Activated T-helper 2 cell treated with anti-CD3 and anti-CD28 coated beads, Interferon-gamma antibody, Interleukin-2, Interleukin-4, amounts not matched to agents 10 μg/mL and 5 μg/mL and 100 μg/mL, durations not matched to agents 14 hours and 24 hours and 36 hours (primary cell): ENCODE data around the gene ABHD12B. TPM values are rescaled to one million over a fixed set of nuclear protein-coding genes. Genes with fewer than 3 reads are reported as not detected.

Experiments
- DNase-seq: peaks from one replicate; pipeline ENCODE4 v3.0.0; 2021; ENCODE audit warnings: low spot score
- H3K27ac Mint-ChIP-seq: one replicate; pipeline ENCODE4 v1.8.0; 2021; ENCODE audit warnings: mixed read lengths
- H3K27me3 Mint-ChIP-seq: one replicate; pipeline ENCODE4 v1.8.0; 2021; ENCODE audit warnings: low read depth, mixed read lengths
- H3K36me3 Mint-ChIP-seq: one replicate; pipeline ENCODE4 v1.8.0; 2021; ENCODE audit warnings: low read depth, mixed read lengths
- H3K4me1 Mint-ChIP-seq: one replicate; pipeline ENCODE4 v1.8.0; 2021; ENCODE audit warnings: low read depth, mixed read lengths
- H3K4me3 Mint-ChIP-seq: one replicate; pipeline ENCODE4 v1.8.0; 2021; ENCODE audit warnings: low read depth, mild to moderate bottlenecking, moderate library complexity, mixed read lengths
- H3K9me3 Mint-ChIP-seq: one replicate; pipeline ENCODE4 v1.8.0; 2021; ENCODE audit warnings: mixed read lengths
- intact Hi-C: fragments of 100-400 bp; cut with micrococcal nuclease; formaldehyde crosslinking; loops from one replicate; pipeline ENCODE4 v1.15.1; 2023
- total RNA-seq: library from RNA; stranded (reverse); gene quantifications from 2 replicates; pipeline ENCODE4 v1.2.3, GENCODE V29; 2022

Gene ABHD12B
- total RNA-seq = not detected in 2 replicates

- Mint-ChIP-seq H3K4me1 (peaks cover 25% of the 10 kb centered on the region), H3K9me3 (no peaks in the 10 kb centered on the region), H3K4me3 (no peak within 1 kb of the TSS), H3K27me3 (peaks cover 72% of the 10 kb centered on the region), H3K27ac (no peak within 1 kb of the TSS), H3K36me3 (no peaks in the 10 kb centered on the region)
- DNase-seq = no peak
- intact Hi-C loops = no loop called here
Observed at GRCh38 chr14:50871914-50872732, at the start of gene ABHD12B. Gene ABHD12B (plus strand): TSS chr14:50872053. CDS start chr14:50872175, 122 bp downstream.

DNA sequence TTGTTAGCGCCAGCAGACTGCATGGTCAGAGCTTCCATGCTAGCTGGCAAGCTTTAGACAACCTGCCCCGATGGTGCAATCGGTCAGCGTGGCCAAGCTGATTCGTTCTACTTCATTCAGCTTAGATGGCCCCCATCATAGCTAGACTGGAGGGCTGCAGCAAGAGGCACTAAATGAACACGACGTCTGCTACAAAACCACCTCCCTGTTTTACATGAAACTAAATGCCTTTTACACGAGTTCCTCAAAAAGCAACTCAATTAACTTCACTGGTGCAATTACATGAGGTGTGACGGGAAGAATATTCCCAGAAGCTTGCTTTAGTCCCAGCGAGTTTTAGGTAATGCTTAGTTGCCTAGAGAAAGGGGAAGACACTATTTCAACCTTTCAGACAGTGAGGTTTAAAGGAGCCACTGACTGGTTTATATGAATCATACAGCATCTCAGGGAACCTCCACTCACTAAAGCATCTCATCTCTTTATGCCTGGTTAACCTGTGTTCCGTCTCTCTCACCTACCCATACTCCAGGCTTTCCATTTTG, 49.3 kb upstream of the ABHD12B start:
- Mint-ChIP-seq H3K4me1 (peaks cover 68% of the 10 kb centered on the region), H3K9me3 (no peaks in the 10 kb centered on the region), H3K36me3 (peaks cover 46% of the 10 kb centered on the region), H3K27me3 (no peaks in the 10 kb centered on the region), H3K4me3 (peak overlapping the region; percentile 69), H3K27ac (peak overlapping the region; percentile 77)
- intact Hi-C loops = loop anchor here (1.0 to 5.0 kb wide), 3 partner anchors 8 to 95 kb away; no protein-coding TSS in a partner anchor
- DNase-seq = no peak

DNA sequence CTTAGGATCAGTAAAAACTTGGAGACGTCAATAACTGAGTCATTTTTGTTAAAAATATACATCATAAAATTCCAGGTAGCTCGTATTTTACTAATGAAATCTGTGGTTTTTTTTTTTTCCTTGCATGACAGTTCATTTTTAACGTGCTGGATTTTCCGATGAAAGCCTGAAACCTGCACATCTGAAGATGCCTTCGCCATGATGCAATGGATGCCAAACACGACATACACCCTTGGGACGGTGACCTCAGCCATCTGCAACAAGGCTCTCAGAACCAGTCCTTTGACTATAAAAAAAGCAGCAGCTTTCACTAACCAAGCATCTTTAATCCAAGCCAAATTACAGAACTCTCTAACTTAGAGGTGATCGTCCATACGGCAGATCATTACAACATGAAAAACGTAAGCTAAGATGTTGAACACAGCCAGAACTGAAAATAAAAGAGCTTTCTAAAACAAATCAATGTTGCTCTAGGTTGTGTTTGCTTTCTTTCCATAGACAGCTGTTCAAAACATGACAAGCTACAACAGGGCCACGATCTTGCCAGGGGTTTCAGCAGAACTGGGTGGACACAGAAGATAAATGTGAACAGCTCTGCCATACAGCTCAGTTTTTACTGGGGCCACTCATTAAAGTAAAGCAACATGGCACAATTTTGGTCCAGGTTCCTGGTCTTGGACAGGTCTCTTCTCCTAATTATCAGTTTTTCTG, 48.6 kb upstream of the ABHD12B start:
- intact Hi-C loops = loop anchor here (5.0 kb wide), 2 partner anchors 36 to 96 kb away; no protein-coding TSS in a partner anchor
- H3K4me1 Mint-ChIP-seq = peaks cover 68% of the 10 kb centered on the region
- H3K9me3 Mint-ChIP-seq = no peaks in the 10 kb centered on the region

GRCh38 chr14:50823762-50824636, 47.9 kb upstream of the ABHD12B start:
- H3K27me3 Mint-ChIP-seq = peaks cover 1% of the 10 kb centered on the region

More for the DNA sequence above, 48.6 kb upstream of the ABHD12B start:
- Mint-ChIP-seq H3K4me3 (peak overlapping the region; percentile 69), H3K36me3 (peaks cover 48% of the 10 kb centered on the region), H3K27me3 (no peaks in the 10 kb centered on the region), H3K27ac (peak overlapping the region; percentile 77)
- no peak for DNase-seq

DNA sequence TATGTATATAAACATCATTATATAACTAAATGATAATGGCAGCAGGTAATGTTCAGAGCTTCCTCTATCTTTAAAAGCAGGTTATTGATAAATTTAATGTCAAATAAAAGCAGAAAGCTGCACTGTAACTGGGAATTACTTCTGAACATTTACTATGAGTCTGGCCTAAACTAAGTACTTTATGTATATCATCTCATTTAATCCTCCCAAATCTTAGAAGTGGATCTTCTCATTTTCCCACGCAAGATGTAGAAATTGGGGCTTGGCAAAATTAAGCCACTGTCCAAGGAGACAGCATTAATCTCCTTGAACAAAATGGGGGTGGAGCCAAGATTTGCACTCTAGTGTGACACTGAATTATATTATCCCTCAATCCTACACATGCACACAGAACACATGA, 46.5 kb upstream of the ABHD12B start:
- Mint-ChIP-seq H3K27me3 (peaks cover 1% of the 10 kb centered on the region), H3K36me3 (peaks cover 49% of the 10 kb centered on the region), H3K27ac (no peak overlapping the region), H3K4me1 (peaks cover 72% of the 10 kb centered on the region), H3K4me3 (no peak overlapping the region), H3K9me3 (no peaks in the 10 kb centered on the region)
- DNase-seq = no peak
- intact Hi-C loops = no loop called here

More at GRCh38 chr14:50823762-50824636, 47.9 kb upstream of the ABHD12B start:
- H3K36me3 Mint-ChIP-seq = peaks cover 50% of the 10 kb centered on the region
- intact Hi-C loops = loop anchor here (5.0 kb wide), 2 partner anchors 37 to 97 kb away; no protein-coding TSS in a partner anchor
- peaks cover 72% of the 10 kb centered on the region for H3K4me1 Mint-ChIP-seq
- H3K27ac Mint-ChIP-seq = peak overlapping the region; percentile 77
- no peaks in the 10 kb centered on the region for H3K9me3 Mint-ChIP-seq
- H3K4me3 Mint-ChIP-seq = peak overlapping the region; percentile 69
- no peak for DNase-seq

- Mint-ChIP-seq H3K4me3 (no peak overlapping the region), H3K4me1 (peaks cover 61% of the 10 kb centered on the region), H3K27ac (no peak overlapping the region), H3K9me3 (no peaks in the 10 kb centered on the region), H3K36me3 (peaks cover 40% of the 10 kb centered on the region), H3K27me3 (peaks cover 3% of the 10 kb centered on the region)
- intact Hi-C loops = no loop called here
- DNase-seq = no peak
Observed at GRCh38 chr14:50826681-50827080, 45.2 kb upstream of the ABHD12B start.

DNA sequence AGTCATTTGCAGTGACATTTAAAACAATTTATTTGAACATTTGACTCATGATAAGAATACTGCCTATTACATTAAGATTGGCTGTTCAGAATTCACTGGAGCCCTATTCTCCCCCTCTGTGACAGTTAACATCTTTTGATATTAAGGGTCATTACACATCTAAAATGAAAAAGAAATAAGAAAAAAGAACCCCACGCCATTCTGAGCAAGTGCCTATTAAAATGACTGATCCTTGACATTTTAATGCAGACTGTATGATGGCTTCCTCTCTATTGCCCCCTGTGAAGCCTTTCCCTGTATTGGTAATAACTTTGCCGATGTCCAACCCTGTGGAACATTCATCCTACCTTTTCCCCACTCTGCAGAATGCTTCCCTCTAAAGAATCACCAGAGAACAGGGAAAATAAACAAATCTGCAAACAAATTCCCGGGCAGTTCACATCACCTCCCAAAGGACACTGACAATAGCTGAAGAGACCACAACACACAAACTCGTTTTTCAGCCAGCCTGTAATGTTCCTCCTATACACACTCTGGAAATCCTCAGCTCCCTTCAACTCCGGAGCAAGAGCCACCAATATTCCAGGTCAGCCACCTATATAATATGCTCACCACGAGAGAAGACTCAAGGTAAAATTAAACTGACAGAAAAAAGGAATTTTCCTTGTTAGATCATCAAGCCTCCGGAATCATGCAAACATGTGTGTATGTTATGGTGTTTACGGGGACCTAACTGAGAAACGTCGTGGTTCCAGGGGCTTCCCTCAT, 42.9 kb upstream of the ABHD12B start:
- H3K4me3 Mint-ChIP-seq = peak overlapping the region; percentile 90
- H3K27ac Mint-ChIP-seq = no peak overlapping the region
- H3K9me3 Mint-ChIP-seq = no peaks in the 10 kb centered on the region
- peaks cover 13% of the 10 kb centered on the region for H3K27me3 Mint-ChIP-seq
- intact Hi-C loops = no loop called here
- H3K36me3 Mint-ChIP-seq = peaks cover 37% of the 10 kb centered on the region
- DNase-seq = no peak
- H3K4me1 Mint-ChIP-seq = peaks cover 50% of the 10 kb centered on the region

- intact Hi-C loops = loop anchor here (1.0 to 10.0 kb wide), 4 partner anchors 7 to 965 kb away; no protein-coding TSS in a partner anchor
- Mint-ChIP-seq H3K36me3 (peaks cover 37% of the 10 kb centered on the region), H3K27ac (peak overlapping the region; percentile 4), H3K9me3 (no peaks in the 10 kb centered on the region), H3K4me1 (peaks cover 46% of the 10 kb centered on the region), H3K27me3 (peaks cover 13% of the 10 kb centered on the region), H3K4me3 (peak overlapping the region; percentile 90)
- DNase-seq = no peak
Observed at GRCh38 chr14:50829489-50830043, 42.3 kb upstream of the ABHD12B start.

DNA sequence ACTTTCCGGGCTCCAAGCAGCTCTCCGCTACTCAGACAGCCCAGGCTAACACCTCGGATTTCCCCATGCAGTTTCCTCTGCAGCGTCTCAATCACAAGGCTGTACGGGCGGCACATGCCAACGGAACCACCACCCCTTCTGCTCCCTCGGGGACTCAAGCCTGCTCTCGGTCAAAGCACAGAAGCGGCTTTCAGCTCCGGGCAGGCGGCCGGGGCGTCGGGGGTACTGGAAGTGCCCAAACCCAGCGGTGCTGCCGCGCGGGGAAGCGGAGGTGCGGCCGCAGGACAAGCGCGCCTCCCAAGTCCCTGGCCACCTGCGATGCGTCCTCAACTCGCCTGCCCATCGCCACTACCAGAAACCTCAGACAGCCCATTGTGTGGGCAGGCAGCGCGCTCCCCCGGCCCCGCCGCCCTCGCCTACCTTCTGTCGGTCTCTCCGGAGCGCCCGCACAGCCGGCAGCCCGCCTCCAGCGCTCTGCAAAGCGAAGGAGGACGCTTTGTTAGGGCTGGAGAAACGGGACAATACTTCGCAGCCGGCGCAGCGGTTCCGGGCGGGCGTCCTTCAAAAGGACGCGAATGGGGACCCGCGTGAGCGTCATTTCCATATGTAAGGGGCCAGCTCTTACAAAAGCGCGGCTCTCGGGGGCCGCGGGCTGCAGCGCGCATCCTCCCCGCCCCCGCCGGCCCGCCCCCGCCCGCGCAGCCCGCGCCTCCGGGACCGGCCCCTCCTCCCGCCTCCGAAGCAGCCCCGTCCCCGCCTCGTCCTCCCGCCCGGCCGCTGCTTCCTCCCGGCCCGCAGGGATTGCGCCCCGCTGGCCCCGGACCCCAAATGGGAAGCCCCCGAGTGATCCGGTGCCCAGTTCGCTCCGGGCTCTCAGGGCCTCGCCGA, 41.6 kb upstream of the ABHD12B start:
- H3K27ac Mint-ChIP-seq = peak overlapping the region; percentile 52
- peaks cover 47% of the 10 kb centered on the region for H3K4me1 Mint-ChIP-seq
- no peaks in the 10 kb centered on the region for H3K9me3 Mint-ChIP-seq
- intact Hi-C loops = loop anchor here (1.0 to 10.0 kb wide), 4 partner anchors 8 to 965 kb away; no protein-coding TSS in a partner anchor
- peaks cover 37% of the 10 kb centered on the region for H3K36me3 Mint-ChIP-seq
- peak overlapping the region; percentile 90 for H3K4me3 Mint-ChIP-seq
- DNase-seq = peak; percentile 54
- peaks cover 13% of the 10 kb centered on the region for H3K27me3 Mint-ChIP-seq

- intact Hi-C loops = loop anchor here (1.0 to 10.0 kb wide), 4 partner anchors 9 to 966 kb away; no protein-coding TSS in a partner anchor
- Mint-ChIP-seq H3K27me3 (peaks cover 13% of the 10 kb centered on the region), H3K27ac (peak within 1 kb of the TSS; percentile 87), H3K4me3 (peak within 1 kb of the TSS; percentile 91), H3K4me1 (peaks cover 47% of the 10 kb centered on the region), H3K36me3 (peaks cover 32% of the 10 kb centered on the region), H3K9me3 (no peaks in the 10 kb centered on the region)
- peak; percentile 68 for DNase-seq
Observed at GRCh38 chr14:50830932-50831725, 40.7 kb upstream of the ABHD12B start, which contains the start of gene NIN. Gene NIN (minus strand): TSS chr14:50831162. CDS start chr14:50822056, 9,106 bp downstream.
